GM18520 (cell line): ENCODE measurements around the gene MAMSTR.
"Not testable (repeated sequence)": the region's sequence is repeated elsewhere in the genome, so short reads cannot be mapped to it uniquely, and the experiment has no call there.

Experiments
- ATAC-seq: cut with Tn5 transposase; IDR thresholded peaks from one replicate; pipeline ENCODE4 v1.9.1; 2021; ENCODE audit not compliant: unreplicated experiment

MAMSTR gene

DNA sequence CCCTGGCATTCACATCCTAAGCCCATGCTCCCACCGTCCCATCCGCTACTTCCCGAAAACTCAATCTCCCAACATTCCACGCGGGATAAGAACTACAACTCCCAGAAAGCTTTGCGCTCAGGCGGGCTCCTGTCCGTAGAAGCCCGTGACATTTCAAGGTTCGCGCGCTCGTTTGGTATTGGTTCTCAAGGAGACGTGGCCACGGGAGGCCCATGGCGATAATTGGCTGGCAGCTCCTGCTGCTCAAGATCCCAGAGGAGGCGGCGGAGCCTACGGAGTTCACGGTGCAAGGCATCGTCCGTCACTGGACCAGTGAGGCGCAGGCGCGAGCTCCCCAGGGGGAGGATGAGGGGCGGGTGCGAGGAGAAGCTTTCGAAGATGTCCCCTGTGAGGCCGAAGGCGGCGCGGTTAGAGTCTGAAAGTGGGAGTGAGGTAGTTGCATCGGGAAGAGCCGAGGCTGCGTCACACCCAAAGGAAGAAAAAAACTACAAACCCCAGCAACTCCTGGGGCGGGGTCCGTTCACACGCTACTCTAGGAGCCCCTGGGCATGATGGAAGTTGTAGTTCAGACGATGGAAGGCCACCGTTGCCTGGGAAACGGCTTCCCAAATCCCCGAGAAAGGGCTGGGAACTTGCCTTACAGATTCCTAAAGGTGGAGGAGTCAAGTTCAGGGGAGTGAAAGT lies 1.2 kb upstream of the MAMSTR start:
- ATAC-seq: peak; percentile 78

GRCh38 chr19:48720251-48720612 lies 707 bp upstream of the MAMSTR start:
- ATAC-seq: no peak

GRCh38 chr19:48718711-48719231 lies 754 bp downstream of the MAMSTR start:
- ATAC-seq: no peak

DNA sequence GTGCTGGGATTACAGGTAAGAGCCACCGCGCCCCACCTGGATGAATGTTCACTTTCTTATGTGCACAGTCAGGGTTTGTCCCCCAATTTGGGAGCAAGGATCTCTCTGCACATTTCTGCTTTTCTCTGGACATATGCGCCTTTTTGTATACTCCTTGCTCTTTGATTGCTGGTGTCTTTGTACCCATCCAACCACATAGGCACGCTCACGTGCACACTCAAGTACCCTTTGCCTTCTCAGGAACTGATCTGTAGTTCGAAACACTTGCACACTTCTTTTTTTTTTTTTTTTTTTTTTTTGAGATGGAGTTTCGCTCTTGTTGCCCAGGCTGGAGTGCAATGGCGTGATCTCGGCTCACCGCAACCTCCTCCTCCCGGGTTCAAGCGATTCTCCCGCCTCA lies 1.4 kb downstream of the MAMSTR start:
- not testable (repeated sequence) for ATAC-seq

- no peak for ATAC-seq
Observed at GRCh38 chr19:48716562-48717291, 2.8 kb downstream of the MAMSTR start.

- no peak for ATAC-seq
Observed at GRCh38 chr19:48715681-48716171, 3.8 kb downstream of the MAMSTR start.

DNA sequence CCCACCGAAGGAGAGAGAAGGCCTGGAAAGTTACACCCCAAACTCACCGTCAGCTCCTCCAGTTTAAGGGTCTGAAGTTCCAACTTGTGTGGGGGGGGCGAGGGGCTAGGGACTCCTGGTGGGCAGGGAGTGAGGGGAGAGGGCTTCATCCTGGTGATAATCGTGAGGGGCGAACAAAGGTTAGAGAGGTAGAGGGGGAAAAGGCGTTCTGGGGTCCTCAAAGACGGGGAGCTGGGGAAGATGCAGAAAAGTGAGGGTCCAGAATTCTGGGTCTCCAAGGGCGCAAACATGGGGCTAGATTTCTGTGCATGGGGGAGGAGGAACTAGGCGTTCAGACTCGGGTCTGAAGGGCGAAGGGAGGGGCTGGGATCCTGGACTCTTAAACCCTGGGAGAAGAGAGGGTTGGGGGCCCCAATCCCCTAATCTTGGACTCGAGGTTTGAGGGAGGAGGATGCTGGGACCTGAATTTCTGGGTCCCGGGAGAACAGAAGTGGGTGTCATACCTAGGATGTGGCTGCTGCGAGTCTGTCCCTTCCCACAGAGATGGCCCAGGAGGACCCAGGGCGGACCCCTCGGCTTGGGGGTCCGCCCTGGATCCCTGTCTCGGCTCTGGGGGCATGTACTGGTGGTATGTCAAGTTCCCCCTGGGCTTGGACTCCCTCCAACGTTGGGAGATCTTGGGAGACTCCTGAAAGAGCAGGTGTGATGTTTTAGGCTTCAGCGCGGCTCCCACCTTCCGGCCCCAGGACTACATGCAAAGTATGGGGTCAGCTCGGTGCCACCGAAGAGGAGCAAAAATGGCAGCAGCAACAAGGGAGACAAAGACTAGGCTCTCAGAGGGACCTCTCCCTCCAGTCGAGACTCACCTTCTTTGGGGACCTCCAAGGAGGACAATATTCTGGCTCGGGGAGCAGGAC lies 4.5 kb downstream of the MAMSTR start:
- ATAC-seq: no peak

DNA sequence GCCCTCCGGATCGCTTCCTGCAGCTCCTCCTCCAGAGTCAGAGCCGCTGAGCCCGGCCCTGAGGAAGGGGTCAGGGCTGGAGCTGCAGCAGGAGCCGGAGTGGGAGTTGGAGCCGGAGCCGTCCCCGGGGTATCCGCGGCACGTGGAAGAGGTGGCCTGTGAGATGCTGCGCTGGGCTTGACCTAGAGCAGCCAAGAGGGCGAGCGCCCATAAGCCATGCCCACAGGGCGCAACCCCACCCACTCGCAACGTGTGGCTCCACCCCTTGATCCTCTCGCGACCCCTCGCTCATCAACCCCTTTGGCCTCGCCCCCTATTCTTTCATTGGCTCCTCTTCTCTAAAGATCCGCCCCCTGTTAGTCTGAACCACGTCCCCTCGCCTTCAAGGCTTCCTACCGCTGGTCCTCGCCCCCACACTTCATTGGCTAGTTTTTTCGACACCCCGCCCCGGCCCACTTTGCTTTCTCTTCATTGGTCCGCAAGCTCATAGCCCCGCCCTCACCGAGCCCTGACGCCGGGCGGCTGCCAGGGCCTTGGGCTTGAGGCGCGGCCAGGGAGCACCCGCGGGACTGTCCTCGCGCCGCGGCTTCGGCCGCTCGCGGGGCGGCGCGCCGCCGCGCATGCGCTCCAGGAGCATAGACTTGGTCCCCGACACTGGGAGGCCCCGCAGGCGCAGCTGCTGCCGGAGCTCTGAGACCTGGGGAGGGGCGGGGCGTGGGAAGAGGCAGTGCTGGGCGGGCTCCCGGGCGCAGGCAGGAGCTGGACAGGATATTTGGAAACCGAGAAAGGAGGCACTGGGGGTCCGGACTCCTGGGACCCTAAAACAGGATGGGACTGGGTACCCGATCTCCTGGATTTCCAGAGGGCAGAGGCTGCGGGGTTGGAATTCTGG lies 5.4 kb downstream of the MAMSTR start:
- peak; percentile 86 for ATAC-seq

DNA sequence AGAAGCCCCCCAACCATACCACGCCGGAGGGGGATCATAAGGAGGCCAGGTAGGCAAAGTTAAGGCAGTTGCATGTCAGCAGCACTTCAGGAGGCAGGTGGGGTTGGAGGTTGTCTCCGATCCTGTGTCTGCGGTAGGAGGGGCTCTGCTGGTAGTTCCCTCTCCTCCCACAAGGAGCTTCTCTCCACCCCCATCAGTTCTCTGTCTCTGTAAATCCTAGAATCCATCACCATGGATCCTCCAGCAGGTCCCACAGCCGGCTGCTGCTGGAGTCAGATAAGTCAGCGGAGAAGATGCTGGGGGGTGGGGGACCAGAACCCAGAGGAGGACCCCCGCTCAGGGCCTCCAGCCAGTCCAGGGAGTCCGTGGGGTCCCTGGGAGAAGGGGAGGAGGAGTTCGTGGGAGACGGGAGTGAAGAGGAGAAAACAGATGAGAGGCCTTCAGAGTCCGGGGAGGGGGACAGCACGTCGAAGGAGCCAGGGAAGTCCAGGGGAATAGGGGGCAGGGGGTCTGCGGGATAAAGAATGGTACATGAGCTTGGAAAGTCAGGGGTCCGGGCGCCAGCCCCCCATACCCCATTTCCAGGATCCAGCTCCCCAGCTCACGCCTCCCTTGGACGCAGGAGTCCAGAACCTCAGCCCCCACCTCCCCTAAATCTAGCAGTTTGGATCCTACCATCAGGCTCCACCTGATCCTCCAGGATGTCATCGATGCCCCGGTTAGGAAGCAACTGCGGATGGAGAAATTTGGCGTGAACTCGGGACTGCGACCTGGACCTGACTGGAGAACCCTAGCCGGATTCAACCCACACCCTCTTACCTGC lies 6.3 kb downstream of the MAMSTR start:
- no peak for ATAC-seq

DNA sequence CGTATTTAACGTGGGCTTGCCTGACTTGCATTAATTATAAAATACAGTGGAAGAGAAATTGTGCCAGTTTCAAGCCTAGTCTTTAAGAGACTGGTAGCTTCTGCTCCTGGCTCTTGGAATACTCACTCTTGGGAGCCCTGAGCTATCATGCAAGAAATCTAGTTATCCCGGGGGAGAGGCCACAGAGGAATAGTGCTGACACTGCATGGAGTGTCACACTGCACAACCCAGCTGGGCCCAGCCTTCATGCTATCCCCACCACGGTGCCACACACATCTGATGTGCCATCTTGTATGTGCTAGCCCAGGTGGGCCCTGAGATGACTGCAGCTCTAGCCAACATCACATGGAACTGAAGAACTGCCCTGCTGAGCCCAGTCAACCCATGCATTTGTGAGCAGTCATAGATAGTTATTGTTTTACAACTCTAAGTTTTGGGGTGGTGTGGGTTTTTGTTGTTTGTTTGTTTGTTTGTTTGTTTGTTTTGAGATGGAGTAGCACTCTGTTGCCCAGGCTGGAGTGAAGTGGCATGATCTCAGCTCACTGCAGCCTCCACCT lies 8.3 kb downstream of the MAMSTR start:
- ATAC-seq: no peak

DNA sequence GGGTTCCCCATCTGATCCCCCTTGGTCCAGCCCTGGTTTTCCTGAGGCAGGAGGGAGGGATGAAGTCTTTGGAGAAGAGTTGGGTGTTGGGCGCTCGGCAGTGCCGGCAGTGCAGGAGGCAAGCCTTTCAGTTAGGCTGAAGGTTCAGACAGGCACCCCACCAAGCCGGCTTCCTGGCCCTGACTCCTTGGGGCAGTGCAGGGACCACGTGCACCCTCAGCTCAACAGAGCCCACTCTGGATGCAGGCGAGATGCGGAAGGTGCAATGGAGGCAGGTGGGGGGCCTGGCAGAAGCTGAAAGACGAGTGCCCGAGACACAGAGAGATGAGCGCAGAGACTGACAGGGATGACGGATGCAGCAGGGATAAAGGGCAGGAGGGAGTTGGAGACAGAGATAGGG lies 11.1 kb downstream of the MAMSTR start:
- ATAC-seq: no peak

- no peak for ATAC-seq
Observed at GRCh38 chr19:48705431-48705830, 14.1 kb downstream of the MAMSTR start.

- no peak for ATAC-seq
Observed at GRCh38 chr19:48703316-48703715, 16.2 kb downstream of the MAMSTR start.

- ATAC-seq: no peak
Observed at GRCh38 chr19:48702701-48703100, 16.8 kb downstream of the MAMSTR start.

GRCh38 chr19:48698046-48698445 lies 21.5 kb downstream of the MAMSTR start:
- ATAC-seq: no peak

GRCh38 chr19:48696353-48697010 lies 23.0 kb downstream of the MAMSTR start:
- no peak for ATAC-seq

- no peak for ATAC-seq
Observed at GRCh38 chr19:48695743-48696352, 23.7 kb downstream of the MAMSTR start, which contains the start of gene FUT2. TSS of gene FUT2 (plus strand) at chr19:48695971. CDS start at chr19:48702957, 6,986 bp downstream.

DNA sequence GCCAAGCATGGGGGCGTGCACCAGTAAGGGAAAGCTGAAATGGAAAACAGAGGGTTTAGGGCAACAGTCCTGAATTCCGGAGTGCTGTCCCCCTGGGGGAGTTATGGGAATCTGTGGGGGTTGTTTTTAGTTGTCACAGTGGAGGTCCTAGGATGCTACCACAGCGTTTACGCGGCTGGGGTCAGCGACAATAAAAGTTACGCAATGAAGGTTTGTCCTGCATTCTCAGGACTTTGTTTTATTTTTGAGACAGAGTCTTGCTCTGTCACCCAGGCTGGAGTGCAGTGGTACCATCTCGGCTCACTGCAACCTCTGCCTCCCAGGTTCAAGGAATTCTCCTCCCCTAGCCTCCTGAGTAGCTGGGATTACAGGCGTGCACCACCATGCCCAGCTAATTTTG lies 25.9 kb downstream of the MAMSTR start:
- not testable (repeated sequence) for ATAC-seq
